Posterior cingulate gyrus (tissue), 11 donors: Measurements from ENCODE around the gene MANBA.
"Not testable (repeated sequence)": the region's sequence is repeated elsewhere in the genome, so short reads cannot be mapped to it uniquely, and the experiment has no call there.

Experiments
- DNase-seq, 10 donors: peaks; one replicate each; pipeline versions ENCODE4 v3.0.0 to v3.0.0-alpha.2; 2020 to 2021; ENCODE audit warnings: mixed read lengths in 3 of 10
- intact Hi-C: fragments of 100-400 bp; cut with DNase I; formaldehyde crosslinking; loops from one replicate; pipeline ENCODE4 v1.15.1; 2023

MANBA gene

GRCh38 chr4:102772738-102773340 is 12.1 kb upstream of the MANBA start:
- intact Hi-C loops = no loop called here

GRCh38 chr4:102764901-102765300 is 4.1 kb upstream of the MANBA start:
- DNase-seq = no peak
- intact Hi-C loops = no loop called here

More at GRCh38 chr4:102772738-102773340, 12.1 kb upstream of the MANBA start:
- no peak for DNase-seq

- peak in 1 of 10 donors; percentile 66 for DNase-seq
- intact Hi-C loops = loop anchor here (1.0 kb wide), 1 partner anchor 63 kb away; no protein-coding TSS in a partner anchor
Measured at GRCh38 chr4:102761906-102762305, 1.1 kb upstream of the MANBA start.

- intact Hi-C loops = loop anchor here (1.0 kb wide), 1 partner anchor 64 kb away; no protein-coding TSS in a partner anchor
Measured at GRCh38 chr4:102761296-102761701, 531 bp upstream of the MANBA start.

GRCh38 chr4:102759831-102760644 is 730 bp downstream of the MANBA start:
- peak in 2 of 10 donors; percentile 46 to 71 for DNase-seq
- intact Hi-C loops = no loop called here

More at GRCh38 chr4:102761296-102761701, 531 bp upstream of the MANBA start:
- peak in 5 of 10 donors; percentile 10 to 75 (median 18) for DNase-seq

GRCh38 chr4:102758241-102759160 is 2.3 kb downstream of the MANBA start:
- DNase-seq = no peak
- intact Hi-C loops = no loop called here

- no peak for DNase-seq
- intact Hi-C loops = no loop called here
Measured at GRCh38 chr4:102757681-102758080, 3.1 kb downstream of the MANBA start.

GRCh38 chr4:102754044-102754443 is 6.7 kb downstream of the MANBA start:
- no peak for DNase-seq
- intact Hi-C loops = no loop called here

GRCh38 chr4:102751941-102752340 is 8.8 kb downstream of the MANBA start:
- no peak for DNase-seq
- intact Hi-C loops = no loop called here

- intact Hi-C loops = not testable (repeated sequence)
- DNase-seq = peak in 1 of 10 donors; percentile 73
Measured at GRCh38 chr4:102743352-102743751, 17.4 kb downstream of the MANBA start.

- DNase-seq, intact Hi-C loops: not testable (repeated sequence)
Measured at GRCh38 chr4:102738802-102739201, 22.0 kb downstream of the MANBA start.

GRCh38 chr4:102736636-102737549 is 23.9 kb downstream of the MANBA start:
- DNase-seq = no peak
- intact Hi-C loops = no loop called here

- intact Hi-C loops = no loop called here
- no peak for DNase-seq
Measured at GRCh38 chr4:102735582-102735981, 25.2 kb downstream of the MANBA start.

GRCh38 chr4:102734591-102735385 is 26.0 kb downstream of the MANBA start:
- DNase-seq = no peak
- intact Hi-C loops = no loop called here

- intact Hi-C loops = no loop called here
Measured at GRCh38 chr4:102734116-102734515, 26.7 kb downstream of the MANBA start.

GRCh38 chr4:102733084-102733483 is 27.7 kb downstream of the MANBA start:
- DNase-seq = no peak
- intact Hi-C loops = no loop called here

More at GRCh38 chr4:102734116-102734515, 26.7 kb downstream of the MANBA start:
- no peak for DNase-seq

GRCh38 chr4:102732678-102733077 is 28.1 kb downstream of the MANBA start:
- intact Hi-C loops = no loop called here
- DNase-seq = no peak

- intact Hi-C loops = no loop called here
- no peak for DNase-seq
Measured at GRCh38 chr4:102730968-102731533, 29.7 kb downstream of the MANBA start.
